Upper lobe of right lung (tissue), 1 donor: Measurements from ENCODE around the gene ABCA2. TPM values are rescaled to one million over a fixed set of nuclear protein-coding genes. Genes with fewer than 3 reads are reported as not detected.

Experiments used
- ATAC-seq: fragments of 200-7000 bp; cut with Tn5 transposase; one replicate; pipeline ENCODE4 v1.9.1; 2020; ENCODE audit warnings: mild to moderate bottlenecking, moderate library complexity
- DNase-seq: peaks from one replicate; pipeline ENCODE4 v3.0.0-alpha.2; 2020
- H3K27ac ChIP-seq: fragments of 200-600 bp; one replicate; pipeline ENCODE4 v1.8.0; 2022
- H3K27me3 ChIP-seq: fragments of 200-600 bp; one replicate; pipeline ENCODE4 v1.8.0; 2022; ENCODE audit warnings: mild to moderate bottlenecking
- H3K36me3 ChIP-seq: fragments of 200-600 bp; one replicate; pipeline ENCODE4 v1.8.0; 2022
- H3K4me1 ChIP-seq: fragments of 200-600 bp; one replicate; pipeline ENCODE4 v1.8.0; 2022
- H3K4me3 ChIP-seq: fragments of 200-600 bp; one replicate; pipeline ENCODE4 v1.8.0; 2022; ENCODE audit warnings: mild to moderate bottlenecking
- H3K9me3 ChIP-seq: fragments of 200-600 bp; one replicate; pipeline ENCODE4 v1.8.0; 2022
- CTCF ChIP-seq: fragments of 200-600 bp; IDR thresholded peaks from one replicate; pipeline ENCODE4 v1.8.0; 2022; ENCODE audit warnings: antibody characterized with exemption
- intact Hi-C: fragments of 100-400 bp; cut with DNase I; formaldehyde crosslinking; loops from one replicate; pipeline ENCODE4 v1.11.0; 2022
- total RNA-seq: library from RNA; stranded (reverse); fragmentation: NEBNext Ultra II Directional; extraction: Animal tissue kit (Norgen Biotek cat#: 25700); gene quantifications from one replicate; pipeline ENCODE4 v1.2.1, GENCODE V29; 2021
- donor health status: DM: no; HTN: yes; CAD: no; lungs with severe emphysema.

The ABCA2 gene
- total RNA-seq, 1 donor from 2014 or later: 44.3 TPM

DNA sequence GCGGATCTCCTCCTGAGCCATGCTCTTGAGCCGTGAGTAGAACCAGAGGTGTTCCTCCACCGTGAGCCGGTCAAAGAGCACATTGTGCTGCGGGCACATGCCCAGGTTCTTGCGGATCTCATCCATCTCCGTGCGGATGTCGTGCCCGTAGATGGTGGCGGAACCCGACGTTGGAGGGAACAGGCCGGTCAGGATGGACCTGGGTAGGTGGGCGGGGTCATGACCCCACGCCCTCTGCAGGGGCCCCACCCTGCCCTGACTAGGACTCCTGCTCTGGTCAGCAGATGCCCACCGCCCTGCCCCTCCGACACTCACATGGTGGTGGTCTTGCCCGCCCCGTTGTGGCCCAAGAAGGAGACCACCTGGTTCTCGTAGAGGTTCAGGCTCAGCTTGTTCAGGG lies 12.1 kb downstream of the ABCA2 start:
- no peaks in the 10 kb centered on the region for H3K9me3 ChIP-seq
- ATAC-seq: no peak
- H3K27ac ChIP-seq: no peak overlapping the region
- no peaks in the 10 kb centered on the region for H3K27me3 ChIP-seq
- peaks cover 11% of the 10 kb centered on the region for H3K36me3 ChIP-seq
- no peaks in the 10 kb centered on the region for H3K4me1 ChIP-seq
- H3K4me3 ChIP-seq: no peak overlapping the region
- no peak for TF ChIP-seq CTCF
- intact Hi-C loops: no loop called here
- no peak for DNase-seq

DNA sequence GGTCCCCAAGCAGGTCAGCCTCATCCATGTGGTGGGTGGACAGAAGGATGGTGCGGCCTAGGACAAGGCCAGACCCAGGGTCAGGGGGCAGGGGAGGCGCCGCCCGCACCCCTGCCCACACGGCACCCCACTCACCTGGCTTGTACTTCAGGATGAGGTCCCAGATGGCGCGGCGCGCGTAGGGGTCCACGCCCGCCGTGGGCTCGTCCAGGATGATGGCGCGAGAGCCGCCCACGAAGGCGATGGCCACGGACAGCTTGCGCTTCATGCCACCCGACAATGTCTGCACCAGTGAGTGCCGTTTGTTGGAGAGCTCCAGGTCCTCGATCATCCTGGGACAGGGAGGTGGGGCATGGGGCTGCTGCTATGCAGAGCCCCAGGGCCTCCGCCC lies 12.5 kb downstream of the ABCA2 start:
- Histone ChIP-seq H3K4me3 (no peak overlapping the region), H3K9me3 (no peaks in the 10 kb centered on the region), H3K4me1 (no peaks in the 10 kb centered on the region), H3K27ac (no peak overlapping the region), H3K36me3 (peaks cover 11% of the 10 kb centered on the region), H3K27me3 (no peaks in the 10 kb centered on the region)
- ATAC-seq: no peak
- no peak for TF ChIP-seq CTCF
- no peak for DNase-seq
- intact Hi-C loops: no loop called here

GRCh38 chr9:137014776-137015539 lies 13.1 kb downstream of the ABCA2 start:
- intact Hi-C loops: no loop called here
- no peaks in the 10 kb centered on the region for H3K4me1 ChIP-seq
- ATAC-seq (no peak), DNase-seq (no peak)
- peaks cover 11% of the 10 kb centered on the region for H3K36me3 ChIP-seq
- no peaks in the 10 kb centered on the region for H3K9me3 ChIP-seq
- no peak overlapping the region for H3K27ac ChIP-seq
- H3K27me3 ChIP-seq: no peaks in the 10 kb centered on the region
- no peak for TF ChIP-seq CTCF
- H3K4me3 ChIP-seq: no peak overlapping the region

DNA sequence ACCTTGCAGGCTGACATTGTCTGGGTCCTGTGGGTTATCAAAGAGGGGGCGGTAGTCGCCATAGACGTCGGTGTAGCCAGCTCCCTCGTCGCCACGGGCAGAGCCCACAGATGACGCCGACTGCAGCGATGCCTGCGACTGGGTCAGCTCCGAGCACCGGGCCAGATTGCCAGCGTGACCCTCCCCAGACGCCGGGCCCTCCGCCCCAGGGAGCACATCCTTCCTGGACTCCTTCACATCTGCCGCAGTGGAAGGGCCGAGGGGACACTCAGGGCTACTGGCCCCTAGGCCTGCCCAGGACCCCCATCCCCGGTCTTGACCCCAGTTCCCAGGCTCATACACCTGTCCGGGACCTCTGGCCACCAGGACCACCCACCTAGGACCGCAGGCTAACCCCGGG lies 13.9 kb downstream of the ABCA2 start:
- H3K27ac ChIP-seq: no peak overlapping the region
- H3K36me3 ChIP-seq: peaks cover 11% of the 10 kb centered on the region
- no peak for TF ChIP-seq CTCF
- H3K9me3 ChIP-seq: no peaks in the 10 kb centered on the region
- H3K4me3 ChIP-seq: no peak overlapping the region
- intact Hi-C loops: no loop called here
- no peaks in the 10 kb centered on the region for H3K27me3 ChIP-seq
- DNase-seq (no peak), ATAC-seq (no peak)
- H3K4me1 ChIP-seq: no peaks in the 10 kb centered on the region

DNA sequence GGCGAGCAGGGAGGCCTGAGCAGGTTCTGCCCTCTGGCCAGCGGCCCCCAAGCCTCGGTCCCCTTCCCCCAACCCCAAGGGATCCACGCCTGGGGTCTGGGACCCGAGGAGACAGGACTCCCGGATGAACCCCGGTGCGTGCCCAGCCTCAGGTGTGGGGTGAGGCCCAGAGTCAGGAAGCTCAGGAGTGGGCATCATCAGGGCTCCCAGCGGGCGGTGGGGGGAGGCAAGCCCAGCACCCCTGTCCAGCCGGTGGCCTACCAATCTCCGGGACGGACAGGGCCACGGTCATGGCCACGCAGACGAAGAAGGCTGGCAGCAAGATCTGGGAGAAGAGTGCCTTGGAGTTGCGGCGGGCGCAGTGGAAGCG lies 14.5 kb downstream of the ABCA2 start:
- Histone ChIP-seq H3K9me3 (no peaks in the 10 kb centered on the region), H3K36me3 (peaks cover 11% of the 10 kb centered on the region), H3K27me3 (no peaks in the 10 kb centered on the region), H3K4me3 (no peak overlapping the region), H3K4me1 (no peaks in the 10 kb centered on the region), H3K27ac (no peak overlapping the region)
- ATAC-seq (no peak), DNase-seq (no peak)
- intact Hi-C loops: no loop called here
- no peak for TF ChIP-seq CTCF
